SK-N-MC (cell line): ENCODE results near the gene PCLO.

Source experiments
- EZH2 ChIP-seq: fragments of 200-600 bp; sonication (generic); IDR thresholded peaks from one replicate; pipeline ENCODE4 v1.6.1; 2017; ENCODE audit warnings: antibody characterized with exemption
- POLR2AphosphoS5 ChIP-seq: IDR thresholded peaks from 2 replicates; pipeline ENCODE4 v1.6.1; 2012; ENCODE audit warnings: mild to moderate bottlenecking, low read depth, low read length, borderline replicate concordance

- no peak for TF ChIP-seq EZH2
- TF ChIP-seq POLR2AphosphoS5 = no peak
Measured at GRCh38 chr7:83111391-83111790, 51.3 kb downstream of the PCLO start.
